DOHH2 (cell line): ENCODE results near the gene JPH2.

ENCODE experiments used
- H3F3A ChIP-seq: fragments of 200-600 bp; sonication (generic), shearing (Covaris generic); 2 replicates; pipeline ENCODE4 v1.6.0; 2016; ENCODE audit warnings: antibody characterized with exemption, mild to moderate bottlenecking; ENCODE audit not compliant: control insufficient read depth, insufficient read depth
- H3K27ac ChIP-seq: fragments of 200-600 bp; sonication (generic); 2 replicates; pipeline ENCODE4 v1.5.1; 2014; ENCODE audit warnings: low read depth, mild to moderate bottlenecking, low read length, moderate library complexity
- H3K27me3 ChIP-seq: fragments of 200-600 bp; sonication (generic); 2 replicates; pipeline ENCODE4 v1.6.1; 2014; ENCODE audit warnings: mild to moderate bottlenecking, low read length, mixed read lengths; ENCODE audit not compliant: control insufficient read depth
- H3K36me3 ChIP-seq: fragments of 200-600 bp; sonication (generic); 2 replicates; pipeline ENCODE4 v1.6.1; 2014; ENCODE audit warnings: mild to moderate bottlenecking, low read length, moderate library complexity, mixed read lengths; ENCODE audit not compliant: control insufficient read depth
- H3K4me1 ChIP-seq: fragments of 200-600 bp; sonication (generic); 2 replicates; pipeline ENCODE4 v1.6.1; 2014; ENCODE audit warnings: mild to moderate bottlenecking, low read length, mixed read lengths; ENCODE audit not compliant: control insufficient read depth
- H3K4me2 ChIP-seq: fragments of 200-600 bp; sonication (generic); 2 replicates; pipeline ENCODE4 v1.6.0; 2014; ENCODE audit warnings: mild to moderate bottlenecking, low read length, moderate library complexity
- H3K4me3 ChIP-seq: fragments of 200-600 bp; sonication (generic); 2 replicates; pipeline ENCODE4 v1.5.1; 2014; ENCODE audit warnings: mild to moderate bottlenecking, low read length, mixed read lengths
- H3K79me2 ChIP-seq: fragments of 200-600 bp; sonication (generic); 2 replicates; pipeline ENCODE4 v1.6.1; 2014; ENCODE audit warnings: mild to moderate bottlenecking, low read length, mixed read lengths; ENCODE audit not compliant: control insufficient read depth
- H3K9me2 ChIP-seq: fragments of 200-600 bp; sonication (generic); replicated peaks from 2 replicates; pipeline ENCODE4 v1.6.1; 2014; ENCODE audit warnings: mild to moderate bottlenecking, low read length, mixed read lengths; ENCODE audit not compliant: control insufficient read depth
- H3K9me3 ChIP-seq: fragments of 200-600 bp; sonication (generic); 2 replicates; pipeline ENCODE4 v1.6.1; 2014; ENCODE audit warnings: antibody characterized with exemption, low read length, mixed read lengths; ENCODE audit not compliant: control insufficient read depth, insufficient read depth
- H4K20me1 ChIP-seq: fragments of 200-600 bp; sonication (generic); 2 replicates; pipeline ENCODE4 v1.6.0; 2014; ENCODE audit warnings: low read depth, mild to moderate bottlenecking, antibody characterized with exemption, low read length, moderate library complexity; ENCODE audit not compliant: control insufficient read depth, insufficient read depth
- EZH2phosphoT487 ChIP-seq: fragments of 200-600 bp; sonication (generic); IDR thresholded peaks from 2 replicates; pipeline ENCODE4 v1.6.1; 2017; ENCODE audit warnings: borderline replicate concordance, mild to moderate bottlenecking, antibody characterized with exemption, low read length, moderate library complexity, mixed read lengths
- TF ChIP-seq, protein P1 (sequence below): fragments of 200-600 bp; sonication (generic); IDR thresholded peaks from one replicate; pipeline ENCODE4 v1.5.1; 2014; ENCODE audit warnings: antibody characterized with exemption, mild to moderate bottlenecking, low read depth, low read length; ENCODE audit not compliant: poor library complexity, severe bottlenecking

Gene JPH2

DNA sequence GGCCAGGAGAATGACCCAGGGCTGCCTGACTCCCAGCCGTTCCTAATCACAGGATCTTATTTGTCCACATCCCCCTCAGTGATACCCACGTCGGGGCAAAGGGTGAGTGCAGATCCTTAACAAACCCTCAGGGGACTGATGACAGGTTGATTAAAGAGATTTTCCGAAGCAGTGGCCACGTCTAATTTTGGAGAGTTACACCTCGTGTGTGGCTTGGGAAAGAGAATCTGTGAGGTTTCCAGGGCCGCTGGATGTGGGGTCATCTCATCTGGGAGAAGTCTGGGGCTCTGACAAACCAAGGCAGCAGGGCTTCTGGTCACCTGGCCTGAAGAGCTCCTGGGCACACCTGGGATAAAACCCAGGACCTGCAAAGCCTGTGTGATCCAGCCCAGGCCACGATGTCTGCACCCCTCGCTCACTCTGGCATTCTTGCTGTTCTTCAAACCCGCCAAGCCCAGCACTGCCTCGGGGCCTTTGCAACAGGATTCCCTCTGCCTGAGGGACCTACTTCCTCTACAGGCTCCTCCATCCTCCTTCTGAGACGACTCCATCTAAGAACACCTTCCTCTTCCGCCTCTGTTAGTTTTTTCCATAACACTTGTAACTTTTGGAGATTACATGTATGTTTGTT, 4.7 kb downstream of the JPH2 start:
- peaks cover 11% of the 10 kb centered on the region for H3K27me3 ChIP-seq
- TF ChIP-seq, protein P1, sequence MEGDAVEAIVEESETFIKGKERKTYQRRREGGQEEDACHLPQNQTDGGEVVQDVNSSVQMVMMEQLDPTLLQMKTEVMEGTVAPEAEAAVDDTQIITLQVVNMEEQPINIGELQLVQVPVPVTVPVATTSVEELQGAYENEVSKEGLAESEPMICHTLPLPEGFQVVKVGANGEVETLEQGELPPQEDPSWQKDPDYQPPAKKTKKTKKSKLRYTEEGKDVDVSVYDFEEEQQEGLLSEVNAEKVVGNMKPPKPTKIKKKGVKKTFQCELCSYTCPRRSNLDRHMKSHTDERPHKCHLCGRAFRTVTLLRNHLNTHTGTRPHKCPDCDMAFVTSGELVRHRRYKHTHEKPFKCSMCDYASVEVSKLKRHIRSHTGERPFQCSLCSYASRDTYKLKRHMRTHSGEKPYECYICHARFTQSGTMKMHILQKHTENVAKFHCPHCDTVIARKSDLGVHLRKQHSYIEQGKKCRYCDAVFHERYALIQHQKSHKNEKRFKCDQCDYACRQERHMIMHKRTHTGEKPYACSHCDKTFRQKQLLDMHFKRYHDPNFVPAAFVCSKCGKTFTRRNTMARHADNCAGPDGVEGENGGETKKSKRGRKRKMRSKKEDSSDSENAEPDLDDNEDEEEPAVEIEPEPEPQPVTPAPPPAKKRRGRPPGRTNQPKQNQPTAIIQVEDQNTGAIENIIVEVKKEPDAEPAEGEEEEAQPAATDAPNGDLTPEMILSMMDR = no peak
- no peak for TF ChIP-seq EZH2phosphoT487
- no peaks in the 10 kb centered on the region for H4K20me1 ChIP-seq
- no peaks in the 10 kb centered on the region for H3K9me2 ChIP-seq
- H3K36me3 ChIP-seq = no peaks in the 10 kb centered on the region
- H3K4me3 ChIP-seq = no peak overlapping the region
- no peaks in the 10 kb centered on the region for H3K9me3 ChIP-seq
- peaks cover 2% of the 10 kb centered on the region for H3K4me1 ChIP-seq
- no peak overlapping the region for H3K4me2 ChIP-seq
- no peaks in the 10 kb centered on the region for H3K79me2 ChIP-seq
- no peaks in the 10 kb centered on the region for H3F3A ChIP-seq
- H3K27ac ChIP-seq = no peak overlapping the region

- no peaks in the 10 kb centered on the region for H3K9me3 ChIP-seq
- TF ChIP-seq, protein P1 = no peak
- no peak for TF ChIP-seq EZH2phosphoT487
- no peaks in the 10 kb centered on the region for H4K20me1 ChIP-seq
- H3K27ac ChIP-seq = no peak overlapping the region
- no peaks in the 10 kb centered on the region for H3K79me2 ChIP-seq
- H3K4me2 ChIP-seq = no peak overlapping the region
- peaks cover 5% of the 10 kb centered on the region; the same call in 1 of the 2 replicates for H3K27me3 ChIP-seq
- no peaks in the 10 kb centered on the region for H3K36me3 ChIP-seq
- H3F3A ChIP-seq = no peaks in the 10 kb centered on the region
- no peaks in the 10 kb centered on the region for H3K4me1 ChIP-seq
- no peaks in the 10 kb centered on the region for H3K9me2 ChIP-seq
- no peak overlapping the region for H3K4me3 ChIP-seq
Measured at GRCh38 chr20:44181611-44182010, 5.4 kb downstream of the JPH2 start.

GRCh38 chr20:44180814-44181213, 6.2 kb downstream of the JPH2 start:
- Histone ChIP-seq H3F3A (no peaks in the 10 kb centered on the region), H3K9me3 (no peaks in the 10 kb centered on the region), H4K20me1 (no peaks in the 10 kb centered on the region), H3K4me1 (no peaks in the 10 kb centered on the region), H3K79me2 (no peaks in the 10 kb centered on the region), H3K4me2 (no peak overlapping the region), H3K27ac (no peak overlapping the region), H3K27me3 (no peaks in the 10 kb centered on the region), H3K36me3 (no peaks in the 10 kb centered on the region), H3K4me3 (no peak overlapping the region), H3K9me2 (no peaks in the 10 kb centered on the region)
- TF ChIP-seq, protein P1 = no peak
- TF ChIP-seq EZH2phosphoT487 = no peak
